Measurements from ENCODE around the gene NR4A3. TPM values are rescaled to one million over a fixed set of nuclear protein-coding genes. Genes with fewer than 3 reads are reported as not detected.

Gene NR4A3
- total and polyA plus RNA-seq, 2 donors, result 2.4 to 13.6 TPM

DNA sequence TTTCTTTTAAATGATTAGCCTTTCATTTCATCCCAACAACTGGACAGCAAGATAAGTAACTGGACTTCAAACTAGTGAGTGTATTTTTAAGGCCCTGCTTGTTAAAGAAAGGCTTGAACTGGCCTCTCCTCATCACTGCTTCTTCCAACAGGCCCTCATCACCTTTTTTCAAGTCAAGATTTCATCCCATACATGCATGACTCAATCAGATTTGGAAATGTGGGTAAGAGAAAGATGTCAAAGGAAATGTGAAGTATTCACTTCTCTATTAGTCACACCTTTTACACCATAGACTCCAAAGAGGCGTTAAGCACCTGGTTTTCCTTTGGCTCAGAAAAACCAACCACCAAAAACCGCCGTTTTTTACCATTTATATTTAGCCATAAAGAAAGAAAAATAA, 4.9 kb downstream of the NR4A3 start:
- Histone ChIP-seq H3K36me3 (ENCODE audit: control insufficient read depth in 2 of 2, insufficient read depth in 2 of 2, low read length in 1 of 2) (no peaks in the 10 kb centered on the region), H3K27ac (ENCODE audit: low read depth in 1 of 2, low read length in 1 of 2) (no peak overlapping the region), H3K9me3 (ENCODE audit: control insufficient read depth in 2 of 2, insufficient read depth in 1 of 2, low read length in 1 of 2) (peaks cover 2 to 13% of the 10 kb centered on the region in 2 donors), H3K27me3 (ENCODE audit: control insufficient read depth in 2 of 2, insufficient read depth in 1 of 2, low read length in 1 of 2) (peaks cover 82 to 97% of the 10 kb centered on the region in 2 donors), H3K4me1 (ENCODE audit: control insufficient read depth in 2 of 2, insufficient read depth in 2 of 2, low read length in 2 of 2) (peaks cover 19 to 43% of the 10 kb centered on the region in 2 donors), H3K4me3 (ENCODE audit: low read length in 2 of 2) (no peak overlapping the region)
- no peak for DNase-seq (ENCODE audit: low read depth in 6 of 9, low spot score in 9 of 9)
- WGBS, result 85% methylated on average over 3 of the region's 3 CpGs

DNA sequence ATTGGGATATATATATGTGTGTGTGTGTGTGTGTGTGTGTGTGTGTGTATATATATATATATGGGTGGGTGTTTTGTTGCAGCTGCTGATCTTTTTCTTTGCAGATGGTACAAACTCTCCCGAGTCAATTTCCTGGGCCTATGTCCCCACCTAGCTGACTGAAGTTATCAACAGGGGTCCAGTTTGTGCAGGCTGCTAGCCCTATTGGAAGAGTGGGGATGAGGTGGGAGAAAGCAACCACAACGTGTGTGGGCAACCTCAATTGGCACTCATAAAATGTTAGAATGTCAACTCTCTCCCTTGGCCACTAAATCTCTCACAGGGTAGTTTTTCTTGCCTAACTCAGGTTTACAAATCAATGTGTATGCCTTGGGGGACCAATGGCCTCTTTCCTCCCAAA, 5.6 kb downstream of the NR4A3 start:
- peaks cover 17 to 36% of the 10 kb centered on the region in 2 donors for H3K4me1 ChIP-seq (ENCODE audit: control insufficient read depth in 2 of 2, insufficient read depth in 2 of 2, low read length in 2 of 2)
- peaks cover 78 to 90% of the 10 kb centered on the region in 2 donors for H3K27me3 ChIP-seq (ENCODE audit: control insufficient read depth in 2 of 2, insufficient read depth in 1 of 2, low read length in 1 of 2)
- WGBS, result 56% methylated on average over 2 of the region's 2 CpGs

DNA sequence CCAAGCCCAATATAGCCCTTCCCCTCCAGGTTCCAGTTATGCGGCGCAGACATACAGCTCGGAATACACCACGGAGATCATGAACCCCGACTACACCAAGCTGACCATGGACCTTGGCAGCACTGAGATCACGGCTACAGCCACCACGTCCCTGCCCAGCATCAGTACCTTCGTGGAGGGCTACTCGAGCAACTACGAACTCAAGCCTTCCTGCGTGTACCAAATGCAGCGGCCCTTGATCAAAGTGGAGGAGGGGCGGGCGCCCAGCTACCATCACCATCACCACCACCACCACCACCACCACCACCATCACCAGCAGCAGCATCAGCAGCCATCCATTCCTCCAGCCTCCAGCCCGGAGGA, 6.3 kb downstream of the NR4A3 start:
- Histone ChIP-seq H3K36me3 (ENCODE audit: control insufficient read depth in 2 of 2, insufficient read depth in 2 of 2, low read length in 1 of 2) (no peaks in the 10 kb centered on the region), H3K27me3 (ENCODE audit: control insufficient read depth in 2 of 2, insufficient read depth in 1 of 2, low read length in 1 of 2) (peaks cover 70 to 82% of the 10 kb centered on the region in 2 donors), H3K27ac (ENCODE audit: low read depth in 1 of 2, low read length in 1 of 2) (no peak overlapping the region), H3K4me3 (ENCODE audit: low read length in 2 of 2) (no peak overlapping the region), H3K9me3 (ENCODE audit: control insufficient read depth in 2 of 2, insufficient read depth in 1 of 2, low read length in 1 of 2) (peaks cover 2 to 11% of the 10 kb centered on the region in 2 donors), H3K4me1 (ENCODE audit: control insufficient read depth in 2 of 2, insufficient read depth in 2 of 2, low read length in 2 of 2) (peaks cover 11 to 28% of the 10 kb centered on the region in 2 donors)
- no peak for DNase-seq (ENCODE audit: low read depth in 6 of 9, low spot score in 9 of 9)
- 46% methylated on average over 15 of the region's 15 CpGs for WGBS

More for the DNA sequence above, 5.6 kb downstream of the NR4A3 start:
- H3K27ac ChIP-seq (ENCODE audit: low read depth in 1 of 2, low read length in 1 of 2), result no peak overlapping the region
- H3K36me3 ChIP-seq (ENCODE audit: control insufficient read depth in 2 of 2, insufficient read depth in 2 of 2, low read length in 1 of 2), result no peaks in the 10 kb centered on the region
- no peak for DNase-seq (ENCODE audit: low read depth in 6 of 9, low spot score in 9 of 9)
- H3K9me3 ChIP-seq (ENCODE audit: control insufficient read depth in 2 of 2, insufficient read depth in 1 of 2, low read length in 1 of 2), result peaks cover 2 to 13% of the 10 kb centered on the region in 2 donors
- no peak overlapping the region for H3K4me3 ChIP-seq (ENCODE audit: low read length in 2 of 2)

DNA sequence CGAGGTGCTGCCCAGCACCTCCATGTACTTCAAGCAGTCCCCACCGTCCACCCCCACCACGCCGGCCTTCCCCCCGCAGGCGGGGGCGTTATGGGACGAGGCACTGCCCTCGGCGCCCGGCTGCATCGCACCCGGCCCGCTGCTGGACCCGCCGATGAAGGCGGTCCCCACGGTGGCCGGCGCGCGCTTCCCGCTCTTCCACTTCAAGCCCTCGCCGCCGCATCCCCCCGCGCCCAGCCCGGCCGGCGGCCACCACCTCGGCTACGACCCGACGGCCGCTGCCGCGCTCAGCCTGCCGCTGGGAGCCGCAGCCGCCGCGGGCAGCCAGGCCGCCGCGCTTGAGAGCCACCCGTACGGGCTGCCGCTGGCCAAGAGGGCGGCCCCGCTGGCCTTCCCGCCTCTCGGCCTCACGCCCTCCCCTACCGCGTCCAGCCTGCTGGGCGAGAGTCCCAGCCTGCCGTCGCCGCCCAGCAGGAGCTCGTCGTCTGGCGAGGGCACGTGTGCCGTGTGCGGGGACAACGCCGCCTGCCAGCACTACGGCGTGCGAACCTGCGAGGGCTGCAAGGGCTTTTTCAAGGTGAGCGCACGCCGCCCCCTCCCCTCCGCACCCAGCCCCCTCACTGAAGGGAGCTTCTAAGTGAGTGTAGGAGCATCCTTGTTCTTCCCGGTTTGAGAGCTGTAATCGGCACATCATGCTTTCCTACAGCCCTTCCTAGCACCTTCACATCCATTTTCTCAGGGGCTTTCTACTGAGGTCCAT, 6.9 kb downstream of the NR4A3 start:
- H3K36me3 ChIP-seq (ENCODE audit: control insufficient read depth in 2 of 2, insufficient read depth in 2 of 2, low read length in 1 of 2), result no peaks in the 10 kb centered on the region
- 17% methylated on average over 78 of the region's 78 CpGs for WGBS
- peaks cover 2 to 9% of the 10 kb centered on the region in 2 donors for H3K9me3 ChIP-seq (ENCODE audit: control insufficient read depth in 2 of 2, insufficient read depth in 1 of 2, low read length in 1 of 2)
- no peak for DNase-seq (ENCODE audit: low read depth in 6 of 9, low spot score in 9 of 9)
- H3K27ac ChIP-seq (ENCODE audit: low read depth in 1 of 2, low read length in 1 of 2), result no peak overlapping the region
- no peak overlapping the region for H3K4me3 ChIP-seq (ENCODE audit: low read length in 2 of 2)
- H3K4me1 ChIP-seq (ENCODE audit: control insufficient read depth in 2 of 2, insufficient read depth in 2 of 2, low read length in 2 of 2), result peaks cover 7 to 22% of the 10 kb centered on the region in 2 donors
- H3K27me3 ChIP-seq (ENCODE audit: control insufficient read depth in 2 of 2, insufficient read depth in 1 of 2, low read length in 1 of 2), result peaks cover 67 to 76% of the 10 kb centered on the region in 2 donors

DNA sequence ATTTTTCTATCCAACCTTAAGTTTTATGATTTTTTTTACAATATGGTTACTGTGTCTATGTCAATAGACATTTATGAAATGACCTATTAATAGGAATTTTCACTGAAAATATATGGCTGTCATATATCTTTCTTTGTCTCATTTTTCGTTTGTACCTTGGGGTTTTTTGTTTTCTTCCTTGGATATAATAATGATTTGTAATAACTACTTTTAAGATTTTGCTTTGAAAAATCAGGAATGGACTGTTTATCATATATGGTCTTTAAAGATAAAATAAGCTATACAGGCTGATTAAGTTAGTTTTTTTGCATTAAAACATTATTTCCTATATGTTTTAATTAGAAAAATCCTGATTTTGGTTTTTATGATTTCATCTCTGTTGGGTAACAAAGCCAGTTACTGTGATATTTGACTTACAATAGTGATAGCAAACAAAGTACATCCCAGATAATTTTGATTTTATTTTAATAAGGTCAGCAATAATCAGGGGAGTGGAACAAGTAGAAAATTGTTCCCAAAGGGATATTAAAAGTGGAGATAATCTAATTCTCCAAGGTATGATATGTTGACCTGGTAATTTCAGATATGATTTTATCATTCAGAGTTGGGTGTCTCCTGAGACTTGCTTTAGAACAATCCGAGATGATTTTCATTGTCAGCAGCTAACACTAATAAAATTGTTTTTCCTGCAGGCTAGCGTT, 10.3 kb downstream of the NR4A3 start:
- peaks cover 0 to 1% of the 10 kb centered on the region in 2 donors for H3K9me3 ChIP-seq (ENCODE audit: control insufficient read depth in 2 of 2, insufficient read depth in 1 of 2, low read length in 1 of 2)
- no peaks in the 10 kb centered on the region for H3K4me1 ChIP-seq (ENCODE audit: control insufficient read depth in 2 of 2, insufficient read depth in 2 of 2, low read length in 2 of 2)
- no peak overlapping the region for H3K27ac ChIP-seq (ENCODE audit: low read depth in 1 of 2, low read length in 1 of 2)
- no peak for DNase-seq (ENCODE audit: low read depth in 6 of 9, low spot score in 9 of 9)
- H3K27me3 ChIP-seq (ENCODE audit: control insufficient read depth in 2 of 2, insufficient read depth in 1 of 2, low read length in 1 of 2), result peaks cover 34 to 42% of the 10 kb centered on the region in 2 donors
- 95% methylated on average over 3 of the region's 3 CpGs for WGBS
- H3K36me3 ChIP-seq (ENCODE audit: control insufficient read depth in 2 of 2, insufficient read depth in 2 of 2, low read length in 1 of 2), result no peaks in the 10 kb centered on the region
- no peak overlapping the region for H3K4me3 ChIP-seq (ENCODE audit: low read length in 2 of 2)

DNA sequence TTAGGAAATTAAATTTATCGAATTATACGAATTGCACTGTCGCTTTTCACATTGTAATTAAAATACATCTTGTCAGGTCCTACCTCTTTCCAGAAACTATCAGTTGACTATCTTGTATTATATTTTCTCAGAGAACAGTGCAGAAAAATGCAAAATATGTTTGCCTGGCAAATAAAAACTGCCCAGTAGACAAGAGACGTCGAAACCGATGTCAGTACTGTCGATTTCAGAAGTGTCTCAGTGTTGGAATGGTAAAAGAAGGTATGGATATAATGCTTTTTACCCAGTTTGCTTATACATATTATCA, 10.8 kb downstream of the NR4A3 start:
- no peaks in the 10 kb centered on the region for H3K36me3 ChIP-seq (ENCODE audit: control insufficient read depth in 2 of 2, insufficient read depth in 2 of 2, low read length in 1 of 2)
- 98% methylated on average over 7 of the region's 7 CpGs for WGBS
- no peaks in the 10 kb centered on the region for H3K4me1 ChIP-seq (ENCODE audit: control insufficient read depth in 2 of 2, insufficient read depth in 2 of 2, low read length in 2 of 2)
- peaks cover 29 to 37% of the 10 kb centered on the region in 2 donors for H3K27me3 ChIP-seq (ENCODE audit: control insufficient read depth in 2 of 2, insufficient read depth in 1 of 2, low read length in 1 of 2)
- H3K27ac ChIP-seq (ENCODE audit: low read depth in 1 of 2, low read length in 1 of 2), result no peak overlapping the region
- H3K4me3 ChIP-seq (ENCODE audit: low read length in 2 of 2), result no peak overlapping the region
- no peak for DNase-seq (ENCODE audit: low read depth in 6 of 9, low spot score in 9 of 9)
- peaks cover 0 to 1% of the 10 kb centered on the region in 2 donors for H3K9me3 ChIP-seq (ENCODE audit: control insufficient read depth in 2 of 2, insufficient read depth in 1 of 2, low read length in 1 of 2)

DNA sequence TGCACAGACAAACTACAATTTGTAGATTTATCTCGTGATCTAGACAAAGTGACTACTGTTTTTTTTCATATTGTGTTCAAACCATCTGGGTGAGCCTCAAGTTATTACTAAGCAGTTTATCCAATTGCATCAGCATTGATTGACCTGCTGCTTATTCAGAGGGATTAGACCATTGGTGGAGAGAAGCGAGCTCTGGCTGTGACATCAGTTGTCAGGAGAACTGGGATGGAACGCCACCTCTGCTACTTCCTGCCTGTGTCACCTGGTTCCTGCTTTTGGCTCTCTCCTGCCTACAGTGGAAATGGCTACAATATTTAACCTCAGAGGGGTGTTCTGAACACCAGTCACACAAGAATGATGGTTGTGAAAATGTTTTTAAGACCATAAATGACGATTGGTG, 12.1 kb downstream of the NR4A3 start:
- Histone ChIP-seq H3K27me3 (ENCODE audit: control insufficient read depth in 2 of 2, insufficient read depth in 1 of 2, low read length in 1 of 2) (peaks cover 18 to 25% of the 10 kb centered on the region in 2 donors), H3K27ac (ENCODE audit: low read depth in 1 of 2, low read length in 1 of 2) (no peak overlapping the region), H3K4me3 (ENCODE audit: low read length in 2 of 2) (no peak overlapping the region), H3K9me3 (ENCODE audit: control insufficient read depth in 2 of 2, insufficient read depth in 1 of 2, low read length in 1 of 2) (no peaks in the 10 kb centered on the region), H3K4me1 (ENCODE audit: control insufficient read depth in 2 of 2, insufficient read depth in 2 of 2, low read length in 2 of 2) (no peaks in the 10 kb centered on the region), H3K36me3 (ENCODE audit: control insufficient read depth in 2 of 2, insufficient read depth in 2 of 2, low read length in 1 of 2) (no peaks in the 10 kb centered on the region)
- no peak for DNase-seq (ENCODE audit: low read depth in 6 of 9, low spot score in 9 of 9)
- 63% methylated on average over 4 of the region's 4 CpGs for WGBS

DNA sequence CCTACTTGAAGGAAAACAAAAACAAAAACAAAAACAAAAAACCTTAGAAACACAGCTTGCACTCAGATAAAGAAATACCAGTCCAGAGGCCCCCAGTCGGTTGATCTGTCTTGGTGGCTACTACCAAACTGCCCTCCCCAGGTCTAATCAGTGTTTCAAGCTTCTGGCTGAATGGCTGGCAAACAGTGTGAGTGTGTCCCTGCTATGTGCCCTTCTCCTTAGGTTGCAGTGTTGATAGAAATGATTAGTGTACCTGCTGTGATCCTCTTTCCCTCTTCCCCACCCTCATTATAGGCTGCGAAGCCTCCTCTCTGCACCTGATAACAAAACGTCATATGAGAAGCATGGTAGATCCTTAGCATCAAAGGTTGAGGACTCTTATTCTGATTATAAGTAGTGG, 12.8 kb downstream of the NR4A3 start:
- H3K27me3 ChIP-seq (ENCODE audit: control insufficient read depth in 2 of 2, insufficient read depth in 1 of 2, low read length in 1 of 2), result peaks cover 10 to 18% of the 10 kb centered on the region in 2 donors
- H3K27ac ChIP-seq (ENCODE audit: low read depth in 1 of 2, low read length in 1 of 2), result no peak overlapping the region
- WGBS, result over 99% methylated on average over 3 of the region's 3 CpGs
- no peak overlapping the region for H3K4me3 ChIP-seq (ENCODE audit: low read length in 2 of 2)
- H3K4me1 ChIP-seq (ENCODE audit: control insufficient read depth in 2 of 2, insufficient read depth in 2 of 2, low read length in 2 of 2), result no peaks in the 10 kb centered on the region
- no peaks in the 10 kb centered on the region for H3K36me3 ChIP-seq (ENCODE audit: control insufficient read depth in 2 of 2, insufficient read depth in 2 of 2, low read length in 1 of 2)
- H3K9me3 ChIP-seq (ENCODE audit: control insufficient read depth in 2 of 2, insufficient read depth in 1 of 2, low read length in 1 of 2), result no peaks in the 10 kb centered on the region
- no peak for DNase-seq (ENCODE audit: low read depth in 6 of 9, low spot score in 9 of 9)

DNA sequence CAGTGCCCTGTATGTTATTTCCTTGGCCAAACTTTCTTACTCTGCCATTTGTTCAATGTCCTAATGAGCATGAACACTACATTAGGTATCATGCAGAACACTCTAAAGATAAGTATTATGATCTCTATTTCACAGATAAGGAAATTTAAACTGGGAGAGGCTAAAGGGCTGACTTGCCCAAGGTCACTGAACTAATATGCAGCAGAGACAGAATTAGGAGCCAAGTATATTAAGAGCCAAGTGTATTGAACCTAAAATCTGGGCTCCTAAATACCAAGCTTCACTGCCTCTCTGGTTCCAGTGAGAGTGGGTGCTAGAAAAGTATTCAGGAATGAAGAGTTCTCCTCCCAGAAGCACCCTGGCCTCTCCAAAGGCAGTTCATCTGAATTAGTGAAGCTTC, 13.5 kb downstream of the NR4A3 start:
- Histone ChIP-seq H3K36me3 (ENCODE audit: control insufficient read depth in 2 of 2, insufficient read depth in 2 of 2, low read length in 1 of 2) (no peaks in the 10 kb centered on the region), H3K9me3 (ENCODE audit: control insufficient read depth in 2 of 2, insufficient read depth in 1 of 2, low read length in 1 of 2) (no peaks in the 10 kb centered on the region), H3K27me3 (ENCODE audit: control insufficient read depth in 2 of 2, insufficient read depth in 1 of 2, low read length in 1 of 2) (peaks cover 4 to 11% of the 10 kb centered on the region in 2 donors), H3K4me1 (ENCODE audit: control insufficient read depth in 2 of 2, insufficient read depth in 2 of 2, low read length in 2 of 2) (no peaks in the 10 kb centered on the region), H3K27ac (ENCODE audit: low read depth in 1 of 2, low read length in 1 of 2) (no peak overlapping the region), H3K4me3 (ENCODE audit: low read length in 2 of 2) (no peak overlapping the region)
- no peak for DNase-seq (ENCODE audit: low read depth in 6 of 9, low spot score in 9 of 9)

Measured in thymus (tissue), 11 donors.